ENCODE results near the gene PTPRC.

Gene PTPRC

GRCh38 chr1:198656500-198656932 lies 17.7 kb downstream of the PTPRC start (continued):
- TF ChIP-seq, protein P1, sequence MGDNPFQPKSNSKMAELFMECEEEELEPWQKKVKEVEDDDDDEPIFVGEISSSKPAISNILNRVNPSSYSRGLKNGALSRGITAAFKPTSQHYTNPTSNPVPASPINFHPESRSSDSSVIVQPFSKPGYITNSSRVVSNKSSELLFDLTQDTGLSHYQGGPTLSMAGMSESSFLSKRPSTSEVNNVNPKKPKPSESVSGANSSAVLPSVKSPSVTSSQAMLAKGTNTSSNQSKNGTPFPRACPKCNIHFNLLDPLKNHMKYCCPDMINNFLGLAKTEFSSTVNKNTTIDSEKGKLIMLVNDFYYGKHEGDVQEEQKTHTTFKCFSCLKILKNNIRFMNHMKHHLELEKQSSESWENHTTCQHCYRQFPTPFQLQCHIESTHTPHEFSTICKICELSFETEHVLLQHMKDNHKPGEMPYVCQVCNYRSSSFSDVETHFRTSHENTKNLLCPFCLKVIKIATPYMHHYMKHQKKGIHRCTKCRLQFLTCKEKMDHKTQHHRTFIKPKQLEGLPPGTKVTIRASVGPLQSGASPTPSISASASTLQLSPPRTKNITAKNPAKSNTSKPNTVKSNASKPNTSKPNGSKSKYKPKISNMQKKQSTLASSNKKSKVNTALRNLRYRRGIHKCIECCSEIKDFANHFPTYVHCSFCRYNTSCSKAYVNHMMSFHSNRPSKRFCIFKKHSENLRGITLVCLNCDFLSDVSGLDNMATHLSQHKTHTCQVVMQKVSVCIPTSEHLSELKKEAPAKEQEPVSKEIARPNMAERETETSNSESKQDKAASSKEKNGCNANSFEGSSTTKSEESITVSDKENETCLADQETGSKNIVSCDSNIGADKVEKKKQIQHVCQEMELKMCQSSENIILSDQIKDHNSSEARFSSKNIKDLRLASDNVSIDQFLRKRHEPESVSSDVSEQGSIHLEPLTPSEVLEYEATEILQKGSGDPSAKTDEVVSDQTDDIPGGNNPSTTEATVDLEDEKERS (tag by site-specific recombination; IDR thresholded peaks at IDR 0.05) = no peak
- TF ChIP-seq PRDM2 (tag by site-specific recombination; IDR thresholded peaks at IDR 0.05; ENCODE audit: borderline replicate concordance) (no peak), ZNF621 (tag by site-specific recombination; IDR thresholded peaks at IDR 0.05) (no peak), GFI1B (tag by site-specific recombination; IDR thresholded peaks at IDR 0.05) (no peak), ZBTB48 (tag by site-specific recombination; IDR thresholded peaks at IDR 0.05) (no peak), ZNF423 (tag by site-specific recombination; IDR thresholded peaks at IDR 0.05) (no peak), ZNF184 (tag by site-specific recombination; IDR thresholded peaks at IDR 0.05) (no peak), ZSCAN16 (tag by site-specific recombination; IDR thresholded peaks at IDR 0.05) (no peak), EGR2 (tag by site-specific recombination; IDR thresholded peaks at IDR 0.05; ENCODE audit: low read depth) (no peak), MZF1 (tag by site-specific recombination; IDR thresholded peaks at IDR 0.05; ENCODE audit: borderline replicate concordance) (no peak; the same call in 1 of the 2 replicates), ZBTB17 (tag by site-specific recombination; IDR thresholded peaks at IDR 0.05) (peak; percentile 21; the same call in 1 of the 2 replicates), TSHZ1 (tag by site-specific recombination; IDR thresholded peaks at IDR 0.05; ENCODE audit: borderline replicate concordance) (no peak), ZNF48 (tag by site-specific recombination; IDR thresholded peaks at IDR 0.05) (no peak), ZNF707 (tag by site-specific recombination; IDR thresholded peaks at IDR 0.05) (no peak), INSM2 (tag by site-specific recombination; IDR thresholded peaks at IDR 0.05) (no peak), ZNF626 (tag by site-specific recombination; IDR thresholded peaks at IDR 0.05) (no peak), ZNF629 (tag by site-specific recombination; IDR thresholded peaks at IDR 0.05) (no peak), ZNF654 (tag by site-specific recombination; IDR thresholded peaks at IDR 0.05; ENCODE audit: low read depth) (no peak), PATZ1 (tag by site-specific recombination; IDR thresholded peaks at IDR 0.05) (no peak), ZNF112 (tag by site-specific recombination; IDR thresholded peaks at IDR 0.05) (no peak), ZNF404 (tag by site-specific recombination; IDR thresholded peaks at IDR 0.05) (0 out of 2 replicates have a peak, but pooled peaks have one; percentile 10), ZNF114 (tag by site-specific recombination; IDR thresholded peaks at IDR 0.05) (no peak)
- TF ChIP-seq, protein P2, sequence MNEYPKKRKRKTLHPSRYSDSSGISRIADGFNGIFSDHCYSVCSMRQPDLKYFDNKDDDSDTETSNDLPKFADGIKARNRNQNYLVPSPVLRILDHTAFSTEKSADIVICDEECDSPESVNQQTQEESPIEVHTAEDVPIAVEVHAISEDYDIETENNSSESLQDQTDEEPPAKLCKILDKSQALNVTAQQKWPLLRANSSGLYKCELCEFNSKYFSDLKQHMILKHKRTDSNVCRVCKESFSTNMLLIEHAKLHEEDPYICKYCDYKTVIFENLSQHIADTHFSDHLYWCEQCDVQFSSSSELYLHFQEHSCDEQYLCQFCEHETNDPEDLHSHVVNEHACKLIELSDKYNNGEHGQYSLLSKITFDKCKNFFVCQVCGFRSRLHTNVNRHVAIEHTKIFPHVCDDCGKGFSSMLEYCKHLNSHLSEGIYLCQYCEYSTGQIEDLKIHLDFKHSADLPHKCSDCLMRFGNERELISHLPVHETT (tag by site-specific recombination; IDR thresholded peaks at IDR 0.05) = no peak
